OCI-LY3 (cell line): ENCODE measurements around the gene TMC6.

ENCODE experiments used
- H2AFZ ChIP-seq: fragments of 200-600, 300-600 bp; shearing (Covaris generic); 2 replicates; pipeline ENCODE4 v1.6.0; 2014; ENCODE audit warnings: antibody characterized with exemption, low read depth, low read length
- H3K27ac ChIP-seq: fragments of 200-600, 300-600 bp; sonication (generic); 2 replicates; pipeline ENCODE4 v1.5.1; 2014; ENCODE audit warnings: mild to moderate bottlenecking, low read length, moderate library complexity, mixed read lengths
- H3K27me3 ChIP-seq: fragments of 200-600, 300-600 bp; sonication (generic); 2 replicates; pipeline ENCODE4 v1.6.1; 2014; ENCODE audit warnings: low read depth, low read length, mixed read lengths
- H3K36me3 ChIP-seq: fragments of 200-600, 300-600 bp; sonication (generic); replicated peaks from 2 replicates; pipeline ENCODE3; 2014; ENCODE audit warnings: low read depth, low read length, mixed read lengths
- H3K4me1 ChIP-seq: fragments of 300-600, 200-600 bp; sonication (generic); 2 replicates; pipeline ENCODE4 v1.6.1; 2014; ENCODE audit warnings: low read length, mixed read lengths
- H3K4me2 ChIP-seq: fragments of 200-600, 300-600 bp; sonication (generic); 2 replicates; pipeline ENCODE4 v1.6.1; 2014; ENCODE audit warnings: low read length, mixed read lengths
- H3K4me3 ChIP-seq: fragments of 300-600, 200-600 bp; sonication (generic); 2 replicates; pipeline ENCODE4 v1.5.1; 2014; ENCODE audit warnings: antibody characterized with exemption, mild to moderate bottlenecking, low read length, moderate library complexity
- H3K79me2 ChIP-seq: fragments of 300-600, 200-600 bp; shearing (Covaris generic); 2 replicates; pipeline ENCODE4 v1.6.1; 2014; ENCODE audit warnings: mild to moderate bottlenecking, low read length, mixed read lengths
- H3K9ac ChIP-seq: fragments of 300-600, 200-600 bp; shearing (Covaris generic); 2 replicates; pipeline ENCODE4 v1.6.0; 2014; ENCODE audit warnings: mild to moderate bottlenecking, low read length, moderate library complexity
- H3K9me3 ChIP-seq: fragments of 200-600, 300-600 bp; shearing (Covaris generic); 2 replicates; pipeline ENCODE4 v1.6.1; 2014; ENCODE audit warnings: low read length, mixed read lengths; ENCODE audit not compliant: insufficient read depth
- H4K20me1 ChIP-seq: fragments of 200-600, 300-600 bp; sonication (generic); 2 replicates; pipeline ENCODE4 v1.6.1; 2016; ENCODE audit warnings: low read length, mixed read lengths; ENCODE audit not compliant: insufficient read depth
- CTCF ChIP-seq: fragments of 200-600, 300-600 bp; sonication (generic); IDR thresholded peaks from 2 replicates; pipeline ENCODE4 v1.5.1; 2014; ENCODE audit warnings: antibody characterized with exemption, low read length, low read depth
- EZH2phosphoT487 ChIP-seq: fragments of 200-600 bp; shearing (Covaris generic); IDR thresholded peaks from 2 replicates; pipeline ENCODE4 v1.6.1; 2018; ENCODE audit warnings: antibody characterized with exemption, mixed run types, low read depth

Gene TMC6

DNA sequence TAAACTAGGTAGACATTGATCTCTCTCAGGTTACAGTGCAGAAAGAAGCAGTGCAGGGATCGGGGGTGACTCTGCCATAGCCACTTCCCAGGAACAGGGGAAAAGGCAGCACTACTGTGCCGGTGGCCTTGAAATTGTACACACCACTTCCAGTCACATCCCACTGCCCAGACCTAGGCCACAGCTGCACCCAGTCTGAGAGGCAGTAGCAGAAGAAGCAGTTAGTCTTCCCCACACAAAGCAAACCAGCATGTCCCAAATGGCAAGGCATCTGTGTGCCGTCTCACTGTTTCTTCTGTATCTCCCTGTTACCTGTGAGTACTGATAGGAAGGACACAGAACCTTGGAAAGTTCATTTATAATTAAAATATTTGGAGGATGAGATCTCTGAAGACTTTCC lies 47.0 kb downstream of the TMC6 start:
- no peak overlapping the region for H3K9ac ChIP-seq
- H3K79me2 ChIP-seq: no peaks in the 10 kb centered on the region
- no peaks in the 10 kb centered on the region for H3K36me3 ChIP-seq
- H3K4me2 ChIP-seq: no peak overlapping the region
- no peak overlapping the region for H2AFZ ChIP-seq
- no peak overlapping the region for H3K27ac ChIP-seq
- H3K4me3 ChIP-seq: no peak overlapping the region
- H3K27me3 ChIP-seq: peaks cover 22% of the 10 kb centered on the region
- TF ChIP-seq CTCF: no peak
- no peak for TF ChIP-seq EZH2phosphoT487
- H4K20me1 ChIP-seq: no peaks in the 10 kb centered on the region
- no peaks in the 10 kb centered on the region for H3K4me1 ChIP-seq
- H3K9me3 ChIP-seq: no peaks in the 10 kb centered on the region

DNA sequence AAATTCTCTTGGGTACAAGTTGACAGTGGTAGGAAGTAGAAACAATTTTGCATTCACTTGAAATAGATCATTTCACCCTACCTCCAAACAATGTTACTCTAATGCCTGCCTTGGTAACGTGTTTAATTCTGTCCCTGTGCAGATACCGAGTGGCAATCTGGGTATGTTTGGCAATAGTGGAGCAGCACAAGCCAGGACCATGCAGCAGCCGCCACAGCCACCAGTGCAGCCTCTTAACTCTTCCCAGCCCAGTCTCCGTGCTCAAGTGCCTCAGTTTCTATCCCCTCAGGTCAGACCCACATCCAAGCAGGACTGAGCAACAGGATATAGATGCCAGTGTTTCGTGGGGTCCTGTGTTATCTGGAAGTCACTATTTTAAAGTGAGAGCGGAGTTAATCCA lies 49.3 kb downstream of the TMC6 start:
- TF ChIP-seq CTCF (no peak), EZH2phosphoT487 (no peak)
- no peaks in the 10 kb centered on the region for H3K36me3 ChIP-seq

DNA sequence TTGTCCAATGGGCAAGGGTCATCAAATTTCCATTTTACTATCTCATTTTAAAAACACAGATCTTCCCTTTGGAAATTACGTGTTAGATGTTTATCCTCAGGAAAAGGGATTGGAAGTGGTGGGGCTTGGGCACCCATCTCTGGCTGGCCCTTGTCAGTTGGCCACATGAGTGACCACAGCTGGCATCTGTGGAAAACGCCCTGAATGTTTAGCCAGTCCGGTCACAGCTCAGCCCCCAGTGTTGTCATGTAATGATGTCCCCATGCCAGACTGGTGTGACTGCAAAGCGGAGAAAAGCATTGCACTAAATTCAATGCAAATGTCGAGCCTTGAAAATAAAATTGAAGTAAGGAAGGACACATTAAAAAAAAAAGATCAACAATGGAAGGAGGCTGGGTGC lies 53.0 kb downstream of the TMC6 start:
- Histone ChIP-seq H3K9me3 (no peaks in the 10 kb centered on the region), H3K27me3 (peaks cover 16% of the 10 kb centered on the region), H3K9ac (no peak overlapping the region), H4K20me1 (no peaks in the 10 kb centered on the region), H3K4me2 (no peak overlapping the region), H3K27ac (no peak overlapping the region), H3K4me1 (no peaks in the 10 kb centered on the region), H2AFZ (no peak overlapping the region), H3K79me2 (no peaks in the 10 kb centered on the region), H3K4me3 (no peak overlapping the region), H3K36me3 (no peaks in the 10 kb centered on the region)
- TF ChIP-seq EZH2phosphoT487: no peak
- TF ChIP-seq CTCF: no peak

More for the DNA sequence above, 49.3 kb downstream of the TMC6 start:
- Histone ChIP-seq H3K4me1 (no peaks in the 10 kb centered on the region), H4K20me1 (no peaks in the 10 kb centered on the region), H2AFZ (no peak overlapping the region), H3K9me3 (no peaks in the 10 kb centered on the region), H3K27ac (no peak overlapping the region), H3K9ac (no peak overlapping the region), H3K79me2 (no peaks in the 10 kb centered on the region), H3K4me2 (no peak overlapping the region), H3K4me3 (no peak overlapping the region), H3K27me3 (peaks cover 22% of the 10 kb centered on the region)

DNA sequence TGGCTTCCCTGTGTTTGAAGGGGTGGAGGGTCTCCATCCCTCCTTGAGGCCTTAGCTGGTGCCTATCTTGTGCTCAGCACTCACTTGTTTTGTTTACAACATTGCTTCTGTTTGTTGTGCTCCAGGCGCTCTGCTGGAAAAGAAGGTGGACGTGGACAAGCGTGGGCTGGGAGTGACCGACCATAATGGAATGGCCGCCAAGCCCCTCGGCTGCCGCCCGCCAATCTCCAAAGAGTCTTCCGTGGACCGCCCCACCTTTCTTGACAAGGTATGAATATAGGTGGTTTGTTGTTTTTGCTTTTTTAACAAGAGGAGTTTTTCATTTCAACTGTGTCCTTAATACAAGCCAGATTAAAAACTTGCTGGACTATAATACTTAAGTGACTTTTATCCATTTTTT lies 53.5 kb downstream of the TMC6 start:
- Histone ChIP-seq H3K4me3 (no peak overlapping the region), H3K79me2 (no peaks in the 10 kb centered on the region), H3K36me3 (no peaks in the 10 kb centered on the region), H3K27ac (no peak overlapping the region), H3K27me3 (peaks cover 20% of the 10 kb centered on the region), H3K4me1 (peaks cover 3% of the 10 kb centered on the region; the same call in 1 of the 2 replicates), H3K9ac (no peak overlapping the region), H2AFZ (no peak overlapping the region), H4K20me1 (no peaks in the 10 kb centered on the region), H3K4me2 (no peak overlapping the region), H3K9me3 (no peaks in the 10 kb centered on the region)
- TF ChIP-seq EZH2phosphoT487 (no peak), CTCF (no peak)
